Measurements from ENCODE around the gene DIP2A. TPM values are rescaled to one million over a fixed set of nuclear protein-coding genes. Genes with fewer than 3 reads are reported as not detected.

Gene DIP2A
- total RNA-seq, 1 donor from 2014 or later = 41.0 TPM

DNA sequence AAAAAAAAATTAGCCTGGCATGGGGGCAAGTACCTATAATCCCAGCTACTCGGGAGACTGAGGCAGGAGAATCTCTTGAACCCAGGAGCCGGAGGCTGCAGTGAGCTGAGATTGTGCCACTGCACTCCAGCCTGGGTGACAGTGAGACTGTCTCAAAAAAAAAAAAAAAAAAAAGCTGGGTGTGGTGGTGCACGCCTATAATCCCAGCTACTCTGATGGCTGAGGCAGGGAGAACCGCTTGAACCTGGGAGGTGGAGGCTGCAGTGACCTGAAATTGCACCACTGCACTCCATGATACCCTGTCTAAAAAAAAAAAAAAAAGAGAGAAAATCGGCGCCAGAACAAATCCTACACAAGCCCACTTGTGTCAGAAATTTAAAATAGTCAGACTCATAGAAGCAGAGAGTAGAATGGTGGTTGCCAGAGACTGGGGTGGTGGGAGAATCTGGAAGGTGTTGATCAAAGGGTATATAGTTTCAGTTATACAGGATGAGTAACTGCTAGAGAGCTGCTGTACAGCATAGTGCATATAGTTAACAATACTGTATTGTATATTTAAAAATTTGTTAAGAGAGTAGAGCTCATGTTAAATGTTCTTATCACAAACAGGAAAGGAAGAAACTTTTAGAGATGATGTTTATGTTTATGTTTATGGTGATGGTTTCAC lies 9.6 kb downstream of the DIP2A start:
- H3K36me3 ChIP-seq = peaks cover 7% of the 10 kb centered on the region
- H3K4me3 ChIP-seq = no peak overlapping the region
- no peak for DNase-seq
- no peaks in the 10 kb centered on the region for H3K9me3 ChIP-seq
- H3K27me3 ChIP-seq (ENCODE audit: low read depth) = no peaks in the 10 kb centered on the region
- no peak for ATAC-seq
- TF ChIP-seq, protein P1, sequence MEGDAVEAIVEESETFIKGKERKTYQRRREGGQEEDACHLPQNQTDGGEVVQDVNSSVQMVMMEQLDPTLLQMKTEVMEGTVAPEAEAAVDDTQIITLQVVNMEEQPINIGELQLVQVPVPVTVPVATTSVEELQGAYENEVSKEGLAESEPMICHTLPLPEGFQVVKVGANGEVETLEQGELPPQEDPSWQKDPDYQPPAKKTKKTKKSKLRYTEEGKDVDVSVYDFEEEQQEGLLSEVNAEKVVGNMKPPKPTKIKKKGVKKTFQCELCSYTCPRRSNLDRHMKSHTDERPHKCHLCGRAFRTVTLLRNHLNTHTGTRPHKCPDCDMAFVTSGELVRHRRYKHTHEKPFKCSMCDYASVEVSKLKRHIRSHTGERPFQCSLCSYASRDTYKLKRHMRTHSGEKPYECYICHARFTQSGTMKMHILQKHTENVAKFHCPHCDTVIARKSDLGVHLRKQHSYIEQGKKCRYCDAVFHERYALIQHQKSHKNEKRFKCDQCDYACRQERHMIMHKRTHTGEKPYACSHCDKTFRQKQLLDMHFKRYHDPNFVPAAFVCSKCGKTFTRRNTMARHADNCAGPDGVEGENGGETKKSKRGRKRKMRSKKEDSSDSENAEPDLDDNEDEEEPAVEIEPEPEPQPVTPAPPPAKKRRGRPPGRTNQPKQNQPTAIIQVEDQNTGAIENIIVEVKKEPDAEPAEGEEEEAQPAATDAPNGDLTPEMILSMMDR (IDR thresholded peaks at IDR 0.05) = no peak
- H3K4me1 ChIP-seq = peaks cover 9% of the 10 kb centered on the region
- no peak overlapping the region for H3K27ac ChIP-seq
- intact Hi-C loops (cut with DNase I) = no loop called here

DNA sequence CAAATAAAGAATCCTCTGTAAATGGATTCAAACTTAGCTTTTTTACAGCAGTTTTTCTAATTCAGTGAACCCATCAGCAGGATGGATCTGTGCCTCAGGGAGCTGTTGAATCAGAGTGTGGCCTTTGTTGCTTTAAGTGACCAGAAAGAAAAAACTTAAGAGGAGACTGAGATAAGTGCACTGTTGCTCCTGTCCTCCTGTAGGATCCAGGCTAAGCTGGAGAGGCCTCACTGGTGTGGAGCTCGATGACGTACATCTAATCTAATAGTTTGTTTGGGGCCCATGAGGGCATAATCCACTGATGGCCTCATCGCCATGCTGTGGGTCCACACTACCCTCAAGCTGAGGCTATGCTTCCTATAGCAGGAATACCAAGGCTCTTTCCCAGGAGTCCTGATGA lies 10.6 kb downstream of the DIP2A start:
- intact Hi-C loops (cut with DNase I) = no loop called here
- TF ChIP-seq, protein P1 (IDR thresholded peaks at IDR 0.05) = no peak
- DNase-seq = no peak
- H3K36me3 ChIP-seq = peaks cover 3% of the 10 kb centered on the region
- ATAC-seq = no peak
- no peaks in the 10 kb centered on the region for H3K9me3 ChIP-seq
- no peak overlapping the region for H3K4me3 ChIP-seq
- no peaks in the 10 kb centered on the region for H3K27me3 ChIP-seq (ENCODE audit: low read depth)
- H3K4me1 ChIP-seq = peaks cover 9% of the 10 kb centered on the region
- H3K27ac ChIP-seq = no peak overlapping the region

DNA sequence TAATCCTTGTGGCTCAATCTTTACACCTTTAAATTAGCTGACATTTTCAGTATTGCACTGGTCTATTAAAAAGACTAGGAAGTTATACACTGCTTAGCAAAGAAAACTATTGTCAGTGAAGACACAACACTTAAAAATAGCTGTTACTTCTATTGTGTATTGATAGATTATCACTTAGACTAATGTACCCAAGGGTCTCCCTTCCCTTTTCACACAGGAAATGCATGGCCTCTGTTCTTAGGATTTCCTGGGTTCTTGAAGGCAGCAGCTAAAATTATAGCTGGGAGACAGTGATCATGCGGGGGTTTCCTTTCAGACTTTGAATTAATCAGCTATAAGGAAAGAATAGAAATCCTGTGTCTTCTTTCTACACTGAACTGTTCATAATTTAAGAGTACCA lies 12.8 kb downstream of the DIP2A start:
- H3K9me3 ChIP-seq = no peaks in the 10 kb centered on the region
- no peak overlapping the region for H3K4me3 ChIP-seq
- intact Hi-C loops (cut with DNase I) = no loop called here
- H3K36me3 ChIP-seq = no peaks in the 10 kb centered on the region
- H3K4me1 ChIP-seq = peaks cover 9% of the 10 kb centered on the region
- TF ChIP-seq, protein P1 (IDR thresholded peaks at IDR 0.05) = no peak
- DNase-seq (no peak), ATAC-seq (no peak)
- no peaks in the 10 kb centered on the region for H3K27me3 ChIP-seq (ENCODE audit: low read depth)
- no peak overlapping the region for H3K27ac ChIP-seq

DNA sequence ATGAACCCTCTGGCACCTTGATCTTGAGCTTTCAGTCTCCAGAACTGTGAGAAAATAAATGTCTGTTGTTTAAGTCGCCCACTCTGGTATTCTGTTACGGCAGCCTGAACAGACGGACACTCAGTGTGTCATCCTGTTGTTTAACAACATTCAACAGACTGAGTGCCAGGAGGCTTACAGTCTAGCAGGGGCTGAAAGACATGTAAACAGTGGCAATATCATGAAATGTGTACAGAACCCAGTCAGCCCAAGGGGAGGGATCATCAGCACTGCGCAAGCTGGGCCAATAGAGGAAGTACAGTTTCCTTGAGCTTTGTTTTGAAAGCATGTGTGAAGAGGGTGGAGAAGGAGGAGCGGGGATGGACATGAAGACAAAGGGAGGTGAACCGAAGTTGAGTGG lies 13.6 kb downstream of the DIP2A start:
- Histone ChIP-seq H3K4me1 (peaks cover 9% of the 10 kb centered on the region), H3K4me3 (no peak overlapping the region), H3K9me3 (no peaks in the 10 kb centered on the region), H3K27ac (no peak overlapping the region), H3K27me3 (ENCODE audit: low read depth) (no peaks in the 10 kb centered on the region), H3K36me3 (no peaks in the 10 kb centered on the region)
- ATAC-seq = peak in 1 of 2 donors; percentile 67
- DNase-seq = no peak
- TF ChIP-seq, protein P1 (IDR thresholded peaks at IDR 0.05) = no peak
- intact Hi-C loops (cut with DNase I) = no loop called here

DNA sequence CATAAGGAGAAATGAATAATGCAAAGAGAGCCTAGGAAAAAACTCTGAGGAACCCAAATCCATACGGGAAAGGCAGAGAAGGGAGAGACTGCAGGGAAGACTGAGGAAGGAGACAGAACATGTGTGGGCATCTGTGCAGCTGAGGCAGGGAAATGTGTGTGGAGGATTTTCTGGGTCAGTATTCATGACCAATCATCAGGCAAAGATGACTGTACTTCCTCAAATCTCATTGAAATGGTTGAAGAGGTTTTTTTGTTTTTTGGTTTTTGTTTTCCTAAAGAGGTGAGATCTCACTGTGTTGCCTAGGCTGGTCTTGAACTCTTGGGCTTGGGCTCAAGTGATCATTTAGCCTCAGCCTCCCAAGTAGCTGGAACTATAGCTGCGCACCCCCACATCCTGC lies 15.7 kb downstream of the DIP2A start:
- no peaks in the 10 kb centered on the region for H3K9me3 ChIP-seq
- intact Hi-C loops (cut with DNase I) = no loop called here
- ATAC-seq = no peak
- no peaks in the 10 kb centered on the region for H3K27me3 ChIP-seq (ENCODE audit: low read depth)
- TF ChIP-seq, protein P1 (IDR thresholded peaks at IDR 0.05) = no peak
- no peaks in the 10 kb centered on the region for H3K36me3 ChIP-seq
- no peak for DNase-seq
- no peak overlapping the region for H3K4me3 ChIP-seq
- H3K27ac ChIP-seq = no peak overlapping the region
- peaks cover 15% of the 10 kb centered on the region for H3K4me1 ChIP-seq
